Tongue (tissue), 2 donors: ENCODE data around the gene CAMSAP2. TPM values are rescaled to one million over a fixed set of nuclear protein-coding genes. Genes with fewer than 3 reads are reported as not detected.

Source experiments
- DNase-seq: peaks from one replicate; pipeline ENCODE4 v3.0.0-alpha.2; 2015
- total RNA-seq: library from RNA; depleted of rRNA; stranded (reverse); fragments of >200 nt; gene quantifications from one replicate; pipeline ENCODE4 v1.2.3, GENCODE V29; 2014

Gene CAMSAP2
- total RNA-seq, 1 donor from 2014 or later = 53.6 TPM

- DNase-seq = no peak
Observed at GRCh38 chr1:200885623-200886402, 147.1 kb downstream of the CAMSAP2 start.

GRCh38 chr1:200886594-200886993 is 147.9 kb downstream of the CAMSAP2 start:
- no peak for DNase-seq

GRCh38 chr1:200887036-200887435 is 148.3 kb downstream of the CAMSAP2 start:
- DNase-seq = no peak

GRCh38 chr1:200887772-200888348 is 149.2 kb downstream of the CAMSAP2 start:
- no peak for DNase-seq

GRCh38 chr1:200888349-200888838 is 149.7 kb downstream of the CAMSAP2 start:
- DNase-seq = no peak

GRCh38 chr1:200889571-200889970 is 150.9 kb downstream of the CAMSAP2 start:
- no peak for DNase-seq

GRCh38 chr1:200890027-200890426 is 151.3 kb downstream of the CAMSAP2 start:
- no peak for DNase-seq

GRCh38 chr1:200890818-200891773 is 152.4 kb downstream of the CAMSAP2 start:
- DNase-seq = peak; percentile 74

- peak; percentile 33 for DNase-seq
Observed at GRCh38 chr1:200891774-200892157, 153.1 kb downstream of the CAMSAP2 start.

GRCh38 chr1:200892546-200892945 is 153.9 kb downstream of the CAMSAP2 start:
- DNase-seq = no peak

- DNase-seq = no peak
Observed at GRCh38 chr1:200892958-200893357, 154.3 kb downstream of the CAMSAP2 start.

- DNase-seq = no peak
Observed at GRCh38 chr1:200893411-200893901, 154.8 kb downstream of the CAMSAP2 start.

GRCh38 chr1:200894712-200895442 is 156.2 kb downstream of the CAMSAP2 start, which contains the start of gene INAVA:
INAVA (plus strand) TSS chr1:200894900; CDS start chr1:200898401, 3,501 bp downstream.
- peak; percentile 45 for DNase-seq

GRCh38 chr1:200895443-200895789 is 156.7 kb downstream of the CAMSAP2 start:
- DNase-seq = no peak

- no peak for DNase-seq
Observed at GRCh38 chr1:200895801-200896530, 157.3 kb downstream of the CAMSAP2 start.

- no peak for DNase-seq
Observed at GRCh38 chr1:200896531-200897196, 158.0 kb downstream of the CAMSAP2 start.

GRCh38 chr1:200897259-200897658 is 158.6 kb downstream of the CAMSAP2 start:
- no peak for DNase-seq

GRCh38 chr1:200899015-200899386 is 160.3 kb downstream of the CAMSAP2 start:
- no peak for DNase-seq

GRCh38 chr1:200899451-200899915 is 160.8 kb downstream of the CAMSAP2 start:
- no peak for DNase-seq
